Nephron (organoid): ENCODE results near the gene MEGF6.
A peak's percentile ranks its signal among the peaks of the same experiment; 100 is the strongest.

Experiments
- H3K27ac Mint-ChIP-seq, 3 experiments: 2 replicates each; pipeline ENCODE4 v1.8.0; 2020; ENCODE audit warnings: mixed read lengths in 3 of 3, mild to moderate bottlenecking in 2 of 3, moderate library complexity in 1 of 3
- H3K27me3 Mint-ChIP-seq: 2 replicates; pipeline ENCODE4 v1.8.0; 2021; ENCODE audit warnings: low read depth, mild to moderate bottlenecking, moderate library complexity, mixed read lengths
- H3K36me3 Mint-ChIP-seq: 2 replicates; pipeline ENCODE4 v1.8.0; 2020; ENCODE audit warnings: low read depth, mixed read lengths
- H3K4me1 Mint-ChIP-seq: 2 replicates; pipeline ENCODE4 v1.8.0; 2020; ENCODE audit warnings: mixed read lengths
- H3K4me3 Mint-ChIP-seq, 3 experiments: 2 replicates each; pipeline ENCODE4 v1.8.0; 2020; ENCODE audit warnings: mild to moderate bottlenecking in 3 of 3, mixed read lengths in 3 of 3, moderate library complexity in 2 of 3
- H3K9me3 Mint-ChIP-seq: 2 replicates; pipeline ENCODE4 v1.8.0; 2020; ENCODE audit warnings: mixed read lengths
- TF ChIP-seq, protein P1 (sequence below), 3 experiments: fragments of 200-600 bp; sonication (generic); IDR thresholded peaks; one replicate each; pipeline ENCODE4 v1.5.0; 2021; ENCODE audit warnings: antibody characterized with exemption in 3 of 3; ENCODE audit not compliant: unreplicated experiment in 3 of 3

The MEGF6 gene

DNA sequence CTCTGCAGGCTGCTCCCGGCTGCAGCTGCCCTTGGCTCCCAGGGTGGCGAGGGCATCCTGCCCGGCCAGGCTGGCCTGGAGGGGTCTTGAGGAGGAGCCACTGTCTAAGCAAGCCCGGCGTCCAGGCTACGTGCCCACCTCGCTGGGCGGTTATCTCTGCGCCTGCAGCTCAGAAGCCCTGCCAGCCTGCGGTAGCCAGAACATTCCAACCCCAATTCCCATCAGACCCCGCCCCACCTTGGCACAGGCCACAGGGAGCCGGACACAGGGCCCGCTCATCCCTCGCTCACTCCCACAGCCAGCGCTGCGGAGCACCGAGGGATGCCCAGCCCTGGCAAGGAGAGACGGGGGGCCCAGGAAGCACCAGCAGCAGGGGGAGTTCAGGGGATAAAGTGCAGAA lies 53.9 kb downstream of the MEGF6 start:
- TF ChIP-seq, protein P1, sequence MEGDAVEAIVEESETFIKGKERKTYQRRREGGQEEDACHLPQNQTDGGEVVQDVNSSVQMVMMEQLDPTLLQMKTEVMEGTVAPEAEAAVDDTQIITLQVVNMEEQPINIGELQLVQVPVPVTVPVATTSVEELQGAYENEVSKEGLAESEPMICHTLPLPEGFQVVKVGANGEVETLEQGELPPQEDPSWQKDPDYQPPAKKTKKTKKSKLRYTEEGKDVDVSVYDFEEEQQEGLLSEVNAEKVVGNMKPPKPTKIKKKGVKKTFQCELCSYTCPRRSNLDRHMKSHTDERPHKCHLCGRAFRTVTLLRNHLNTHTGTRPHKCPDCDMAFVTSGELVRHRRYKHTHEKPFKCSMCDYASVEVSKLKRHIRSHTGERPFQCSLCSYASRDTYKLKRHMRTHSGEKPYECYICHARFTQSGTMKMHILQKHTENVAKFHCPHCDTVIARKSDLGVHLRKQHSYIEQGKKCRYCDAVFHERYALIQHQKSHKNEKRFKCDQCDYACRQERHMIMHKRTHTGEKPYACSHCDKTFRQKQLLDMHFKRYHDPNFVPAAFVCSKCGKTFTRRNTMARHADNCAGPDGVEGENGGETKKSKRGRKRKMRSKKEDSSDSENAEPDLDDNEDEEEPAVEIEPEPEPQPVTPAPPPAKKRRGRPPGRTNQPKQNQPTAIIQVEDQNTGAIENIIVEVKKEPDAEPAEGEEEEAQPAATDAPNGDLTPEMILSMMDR (IDR thresholded peaks at IDR 0.05; ENCODE audit: unreplicated experiment in 3 of 3) = no peak
- no peaks in the 10 kb centered on the region for H3K9me3 Mint-ChIP-seq
- H3K27me3 Mint-ChIP-seq = peaks cover 7% of the 10 kb centered on the region
- no peaks in the 10 kb centered on the region for H3K36me3 Mint-ChIP-seq
- H3K4me1 Mint-ChIP-seq = peaks cover 35% of the 10 kb centered on the region
- H3K4me3 Mint-ChIP-seq = no peak overlapping the region
- peak overlapping the region in 1 of 3 experiments; percentile 80 for H3K27ac Mint-ChIP-seq

DNA sequence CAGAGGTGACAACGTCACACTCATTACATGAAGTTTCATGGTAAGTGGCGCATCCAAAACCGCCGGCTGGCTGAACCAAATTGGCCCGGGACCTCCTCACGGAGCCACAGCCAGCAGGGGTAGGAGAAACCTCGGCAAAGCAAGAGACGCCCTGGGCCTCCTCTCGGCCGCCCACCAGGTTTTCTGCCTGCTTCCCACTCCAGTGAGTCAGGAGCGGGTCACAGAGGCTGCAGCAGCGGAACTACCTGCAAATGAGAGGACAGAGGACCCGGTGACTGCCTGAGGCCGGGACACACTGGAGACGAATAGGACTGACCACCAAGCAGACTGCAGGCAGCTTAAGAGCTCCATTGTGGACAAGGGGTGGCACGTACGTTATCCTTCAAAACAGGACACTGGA lies 55.0 kb downstream of the MEGF6 start:
- Mint-ChIP-seq H3K27me3 (peaks cover 7% of the 10 kb centered on the region), H3K4me3 (no peak overlapping the region), H3K27ac (peak overlapping the region in 2 of 3 experiments; percentile 47 to 80), H3K4me1 (peaks cover 26% of the 10 kb centered on the region), H3K9me3 (no peaks in the 10 kb centered on the region), H3K36me3 (no peaks in the 10 kb centered on the region)
- TF ChIP-seq, protein P1 (IDR thresholded peaks at IDR 0.05; ENCODE audit: unreplicated experiment in 3 of 3) = no peak

DNA sequence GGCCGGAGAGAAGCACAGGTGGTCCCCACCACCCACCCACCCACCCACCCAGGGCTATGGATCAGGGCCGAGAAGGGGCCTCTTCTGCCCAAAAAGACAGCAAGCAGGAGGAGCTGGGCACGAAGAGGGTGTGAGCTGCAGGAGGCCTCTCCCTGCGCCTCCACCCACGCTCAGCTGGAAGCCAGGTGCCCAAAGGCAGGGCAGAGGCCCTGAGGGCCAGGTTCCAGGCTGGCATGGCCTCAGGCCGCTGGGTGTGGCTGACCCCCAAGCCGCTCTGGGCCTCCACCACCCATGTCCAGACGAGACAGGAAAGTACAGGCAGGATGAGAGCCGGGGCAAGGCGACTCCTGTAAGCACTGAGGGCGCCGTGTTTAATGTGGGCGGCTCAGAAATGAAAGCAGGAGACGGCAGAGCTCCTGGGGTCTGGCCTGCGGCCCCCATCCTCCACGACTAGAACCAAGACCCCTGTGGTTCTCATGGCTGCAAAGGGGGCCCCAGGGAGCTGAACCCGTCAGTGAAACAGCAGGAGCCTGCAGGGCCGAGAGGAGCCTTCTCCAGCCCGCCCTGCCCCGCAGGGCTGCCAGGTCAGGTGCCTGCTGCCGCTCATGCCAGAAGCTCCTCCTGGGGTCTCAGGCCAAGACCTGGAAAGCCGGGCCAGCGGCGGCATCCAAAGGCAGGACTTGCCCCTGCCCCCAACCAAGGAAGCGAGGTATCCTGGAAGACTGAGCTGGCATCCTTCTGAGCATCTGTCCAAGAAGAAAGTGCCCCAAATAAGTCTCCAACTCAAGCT lies 56.0 kb downstream of the MEGF6 start:
- Mint-ChIP-seq H3K27me3 (peaks cover 7% of the 10 kb centered on the region), H3K9me3 (no peaks in the 10 kb centered on the region), H3K36me3 (no peaks in the 10 kb centered on the region), H3K4me3 (no peak overlapping the region), H3K4me1 (peaks cover 23% of the 10 kb centered on the region), H3K27ac (no peak overlapping the region)
- TF ChIP-seq, protein P1 (IDR thresholded peaks at IDR 0.05; ENCODE audit: unreplicated experiment in 3 of 3) = no peak

DNA sequence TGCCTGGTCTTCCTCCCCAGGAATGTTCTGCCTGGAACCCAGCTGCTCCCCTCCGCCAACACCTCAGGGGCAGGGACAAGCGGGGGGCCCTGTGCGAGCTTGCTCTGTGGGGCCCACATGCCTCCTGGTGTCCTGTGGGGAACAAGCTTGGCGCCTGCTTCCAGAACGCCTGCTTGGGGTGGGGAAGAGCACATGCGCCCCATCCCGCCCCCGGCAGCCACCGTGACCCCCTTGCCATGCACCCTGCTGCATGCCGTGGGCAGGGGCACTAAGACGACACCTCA lies 57.4 kb downstream of the MEGF6 start:
- H3K27me3 Mint-ChIP-seq = peaks cover 7% of the 10 kb centered on the region
- no peak overlapping the region for H3K4me3 Mint-ChIP-seq
- no peaks in the 10 kb centered on the region for H3K9me3 Mint-ChIP-seq
- no peaks in the 10 kb centered on the region for H3K36me3 Mint-ChIP-seq
- peak overlapping the region in 1 of 3 experiments; percentile 72 for H3K27ac Mint-ChIP-seq
- peaks cover 19% of the 10 kb centered on the region for H3K4me1 Mint-ChIP-seq
- TF ChIP-seq, protein P1 (IDR thresholded peaks at IDR 0.05; ENCODE audit: unreplicated experiment in 3 of 3) = no peak

DNA sequence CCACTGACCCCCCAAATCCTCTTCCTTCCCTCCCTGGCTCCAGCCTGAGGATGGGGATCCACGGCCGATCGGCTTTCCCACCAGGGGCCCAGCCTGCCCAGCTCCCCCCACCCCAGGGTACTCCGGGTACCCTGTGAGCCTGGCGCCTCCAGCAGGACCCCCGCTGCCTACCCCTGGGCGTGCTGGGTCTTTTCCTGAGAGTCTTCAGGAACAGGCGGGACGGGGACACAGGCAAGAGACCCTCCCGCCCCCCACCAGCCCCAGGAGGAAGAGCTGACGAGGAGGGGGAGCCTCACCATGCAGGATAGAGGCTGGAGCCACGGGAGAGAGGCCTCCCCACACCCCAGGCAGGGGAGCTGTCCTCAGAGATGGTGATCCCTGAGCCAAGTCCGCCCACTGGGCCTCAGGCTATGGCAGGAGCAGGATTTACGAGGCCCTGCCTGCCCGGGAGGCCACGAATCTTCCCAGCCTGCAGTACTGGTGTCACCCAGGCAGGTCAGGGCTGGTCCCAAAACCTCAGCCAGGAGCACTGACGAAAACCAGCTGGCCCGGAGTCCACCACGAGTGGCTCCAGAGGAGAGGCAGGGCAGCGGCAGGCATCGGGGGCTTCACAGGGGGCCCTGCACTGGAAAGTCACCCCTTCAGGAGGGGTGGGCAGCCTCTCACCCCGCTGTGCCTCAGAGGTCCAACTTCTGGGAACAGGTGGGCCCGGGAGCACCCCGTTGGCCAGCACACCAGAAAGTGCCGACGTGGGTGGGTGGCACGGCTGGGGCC lies 58.0 kb downstream of the MEGF6 start:
- Mint-ChIP-seq H3K9me3 (no peaks in the 10 kb centered on the region), H3K4me1 (peaks cover 18% of the 10 kb centered on the region), H3K27me3 (peaks cover 6% of the 10 kb centered on the region), H3K4me3 (peak overlapping the region in 2 of 3 experiments; percentile 52 to 57), H3K27ac (peak overlapping the region; percentile 50 to 76 (median 72)), H3K36me3 (no peaks in the 10 kb centered on the region)
- TF ChIP-seq, protein P1 (IDR thresholded peaks at IDR 0.05; ENCODE audit: unreplicated experiment in 3 of 3) = no peak
